Loucy (cell line): ENCODE results near the gene SAMD4B.

Experiments used
- H2AFZ ChIP-seq: fragments of 200-600 bp; sonication (generic); 2 replicates; pipeline ENCODE4 v1.6.0; 2016; ENCODE audit warnings: antibody characterized with exemption, mild to moderate bottlenecking, low read length, moderate library complexity
- H3F3A ChIP-seq: fragments of 200-600 bp; 2 replicates; pipeline ENCODE4 v1.6.0; 2016; ENCODE audit warnings: antibody characterized with exemption, low read depth, mild to moderate bottlenecking
- H3K27me3 ChIP-seq: fragments of 200-600 bp; sonication (generic); 2 replicates; pipeline ENCODE4 v1.6.1; 2014; ENCODE audit warnings: low read length, mild to moderate bottlenecking; ENCODE audit not compliant: insufficient read depth, poor library complexity, severe bottlenecking
- H3K36me3 ChIP-seq: fragments of 200-600 bp; sonication (generic); 2 replicates; pipeline ENCODE4 v1.6.1; 2016; ENCODE audit warnings: low read length; ENCODE audit not compliant: insufficient read depth
- H3K4me1 ChIP-seq: fragments of 200-600 bp; sonication (generic); 2 replicates; pipeline ENCODE4 v1.5.1; 2014; ENCODE audit warnings: low read length, mild to moderate bottlenecking; ENCODE audit not compliant: insufficient read depth, poor library complexity, severe bottlenecking
- H3K4me2 ChIP-seq: fragments of 200-600 bp; sonication (generic); 2 replicates; pipeline ENCODE4 v1.6.0; 2014; ENCODE audit warnings: antibody characterized with exemption, low read length, low read depth, mild to moderate bottlenecking; ENCODE audit not compliant: poor library complexity, severe bottlenecking
- H3K4me3 ChIP-seq: fragments of 200-600 bp; sonication (generic); 2 replicates; pipeline ENCODE4 v1.5.1; 2014; ENCODE audit warnings: low read length, mild to moderate bottlenecking, mixed read lengths; ENCODE audit not compliant: poor library complexity, severe bottlenecking
- H3K79me2 ChIP-seq: fragments of 200-600 bp; sonication (generic); 2 replicates; pipeline ENCODE4 v1.6.1; 2014; ENCODE audit warnings: low read length; ENCODE audit not compliant: insufficient read depth
- H3K9ac ChIP-seq: fragments of 200-600 bp; sonication (generic); 2 replicates; pipeline ENCODE4 v1.6.0; 2014; ENCODE audit warnings: mild to moderate bottlenecking, low read depth, low read length, moderate library complexity; ENCODE audit not compliant: poor library complexity, severe bottlenecking
- H3K9me2 ChIP-seq: fragments of 200-600 bp; sonication (generic); replicated peaks from 2 replicates; pipeline ENCODE4 v1.6.1; 2016; ENCODE audit warnings: low read depth, low read length, mixed read lengths
- H3K9me3 ChIP-seq: fragments of 200-600 bp; sonication (generic); 2 replicates; pipeline ENCODE4 v1.6.1; 2014; ENCODE audit warnings: mild to moderate bottlenecking, antibody characterized with exemption, low read length, low read depth; ENCODE audit not compliant: insufficient read depth
- H4K20me1 ChIP-seq: fragments of 200-600 bp; sonication (generic); 2 replicates; pipeline ENCODE4 v1.6.0; 2014; ENCODE audit warnings: antibody characterized with exemption, low read length, mild to moderate bottlenecking; ENCODE audit not compliant: insufficient read depth, poor library complexity, severe bottlenecking
- CTCF ChIP-seq: fragments of 200-600 bp; sonication (generic); conservative IDR thresholded peaks from 2 replicates; pipeline ENCODE4 v1.5.1; 2014; ENCODE audit warnings: mild to moderate bottlenecking, antibody characterized with exemption, low read length
- EZH2phosphoT487 ChIP-seq: fragments of 200-600 bp; IDR thresholded peaks from 2 replicates; pipeline ENCODE4 v1.6.1; 2018; ENCODE audit warnings: antibody characterized with exemption, mild to moderate bottlenecking, moderate library complexity, borderline replicate concordance

The SAMD4B gene

DNA sequence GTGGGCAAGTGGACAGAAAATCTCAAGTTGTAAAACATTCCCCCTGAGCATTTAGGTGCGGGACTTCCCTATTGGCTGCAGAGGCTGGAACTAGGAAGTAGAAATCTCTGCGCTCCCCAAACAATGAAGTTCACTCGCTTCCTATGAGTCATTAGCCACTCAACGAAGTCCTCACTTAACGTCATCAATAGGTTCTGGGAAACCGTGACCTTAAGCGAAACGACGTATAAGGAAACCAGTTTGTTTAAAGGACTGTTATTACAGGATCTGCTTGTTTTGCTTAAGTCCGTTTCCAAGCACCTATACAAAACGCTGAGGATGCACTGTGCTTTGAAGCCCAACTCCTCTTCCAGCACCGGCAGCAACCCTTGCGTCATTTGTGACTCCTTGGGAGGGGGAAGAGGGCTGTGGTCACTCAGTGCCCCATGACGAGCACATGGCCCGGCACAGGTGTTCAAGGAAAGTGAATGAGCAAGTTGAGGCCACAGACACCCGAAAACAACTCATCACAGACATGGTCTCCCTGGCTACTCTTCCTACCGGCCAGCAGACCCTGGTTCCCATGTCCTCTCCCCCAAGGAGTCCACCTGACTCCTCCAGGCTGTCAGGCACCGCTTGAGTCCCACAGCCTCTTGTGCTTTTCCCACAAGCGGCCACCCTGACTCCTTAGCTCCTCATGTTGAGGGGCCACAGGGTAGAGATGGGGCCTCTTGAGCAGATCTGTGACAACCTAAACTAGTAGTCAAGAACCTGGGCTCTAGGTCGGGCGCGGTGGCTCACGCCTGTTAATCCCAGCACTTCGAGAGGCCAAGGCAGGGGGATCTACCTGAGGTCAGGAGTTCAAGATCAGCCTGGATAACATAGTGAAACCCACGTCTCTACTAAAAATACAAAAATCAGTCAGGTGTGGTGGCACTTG, 88.7 kb downstream of the SAMD4B start:
- Histone ChIP-seq H3F3A (no peaks in the 10 kb centered on the region), H3K9me2 (no peaks in the 10 kb centered on the region), H3K4me1 (peaks cover 18% of the 10 kb centered on the region), H3K9me3 (no peaks in the 10 kb centered on the region), H3K79me2 (peaks cover 36% of the 10 kb centered on the region), H3K36me3 (peaks cover 30% of the 10 kb centered on the region), H3K9ac (no peak overlapping the region), H2AFZ (no peak overlapping the region), H3K27me3 (peaks cover 5% of the 10 kb centered on the region), H4K20me1 (peaks cover 35% of the 10 kb centered on the region), H3K4me2 (no peak overlapping the region), H3K4me3 (no peak overlapping the region)
- no peak for TF ChIP-seq EZH2phosphoT487
- no peak for TF ChIP-seq CTCF

GRCh38 chr19:39432677-39433025, 90.4 kb downstream of the SAMD4B start:
- no peaks in the 10 kb centered on the region for H3K9me3 ChIP-seq
- H3K4me1 ChIP-seq = peaks cover 24% of the 10 kb centered on the region
- TF ChIP-seq EZH2phosphoT487 (no peak), CTCF (no peak)
- peaks cover 35% of the 10 kb centered on the region for H4K20me1 ChIP-seq
- H3K27me3 ChIP-seq = peaks cover 5% of the 10 kb centered on the region
- no peak overlapping the region for H3K4me2 ChIP-seq
- peaks cover 30% of the 10 kb centered on the region for H3K36me3 ChIP-seq
- no peak overlapping the region for H3K9ac ChIP-seq
- H3K79me2 ChIP-seq = peaks cover 43% of the 10 kb centered on the region
- H3K4me3 ChIP-seq = no peak overlapping the region
- H2AFZ ChIP-seq = no peak overlapping the region
- H3F3A ChIP-seq = no peaks in the 10 kb centered on the region
- H3K9me2 ChIP-seq = no peaks in the 10 kb centered on the region

DNA sequence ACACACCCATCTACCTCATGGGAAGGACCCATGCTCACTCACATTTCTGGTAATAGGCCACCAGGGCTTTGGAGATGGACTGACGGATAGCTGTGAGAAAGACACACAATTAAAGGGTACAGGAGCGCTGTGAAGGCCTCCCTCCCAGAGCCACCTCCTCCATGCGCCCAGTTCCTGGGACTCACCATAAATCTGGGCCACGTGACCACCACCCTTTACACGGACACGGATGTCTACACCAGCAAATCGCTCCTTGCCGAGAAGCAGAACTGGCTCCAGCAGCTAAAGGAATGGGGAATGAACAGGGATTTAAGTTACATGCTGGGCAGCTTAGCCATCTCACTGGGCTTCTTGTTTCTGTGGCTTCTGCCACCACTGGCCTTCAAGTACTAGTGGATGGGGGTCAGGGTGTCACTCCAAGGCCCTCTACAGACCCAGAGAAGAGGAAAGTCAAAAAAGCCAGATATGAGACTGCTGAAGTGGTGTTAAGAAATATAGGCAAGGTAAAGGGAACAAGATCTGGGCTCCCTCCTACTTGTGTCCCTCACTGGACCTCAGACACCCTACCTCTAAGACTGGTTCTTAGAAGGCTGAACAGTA, 91.4 kb downstream of the SAMD4B start:
- Histone ChIP-seq H2AFZ (no peak overlapping the region), H4K20me1 (peaks cover 35% of the 10 kb centered on the region), H3K4me1 (peaks cover 24% of the 10 kb centered on the region), H3K79me2 (peaks cover 43% of the 10 kb centered on the region), H3K4me3 (peak overlapping the region; percentile 100), H3K4me2 (peak overlapping the region; percentile 92), H3K9me2 (no peaks in the 10 kb centered on the region), H3K36me3 (peaks cover 30% of the 10 kb centered on the region), H3F3A (no peaks in the 10 kb centered on the region), H3K9ac (peak overlapping the region; percentile 100), H3K27me3 (peaks cover 5% of the 10 kb centered on the region), H3K9me3 (no peaks in the 10 kb centered on the region)
- no peak for TF ChIP-seq CTCF
- no peak for TF ChIP-seq EZH2phosphoT487
